Cardiac fibroblast (primary cell): ENCODE results near the gene POLR3B.
A peak's percentile ranks its signal among the peaks of the same experiment; 100 is the strongest.

Experiments
- DNase-seq, 2 donors: peaks; one replicate each; pipeline versions ENCODE4 v3.0.0 to v3.0.0-alpha.2; 2010; ENCODE audit warnings: low read depth in 2 of 2
- H3K4me3 ChIP-seq, 2 donors: replicated peaks in 1 of 2; 1 replicate in 1 of 2; 2 replicates in 1 of 2; pipeline ENCODE4 v1.5.1; 2011; ENCODE audit warnings: low read depth in 2 of 2, low read length in 2 of 2, mild to moderate bottlenecking in 2 of 2, moderate library complexity in 1 of 2
- TF ChIP-seq, protein P1 (sequence below): IDR thresholded peaks from one replicate; pipeline ENCODE4 v1.5.1; 2011; ENCODE audit warnings: low read depth, mild to moderate bottlenecking, low read length, inconsistent platforms

The POLR3B gene

DNA sequence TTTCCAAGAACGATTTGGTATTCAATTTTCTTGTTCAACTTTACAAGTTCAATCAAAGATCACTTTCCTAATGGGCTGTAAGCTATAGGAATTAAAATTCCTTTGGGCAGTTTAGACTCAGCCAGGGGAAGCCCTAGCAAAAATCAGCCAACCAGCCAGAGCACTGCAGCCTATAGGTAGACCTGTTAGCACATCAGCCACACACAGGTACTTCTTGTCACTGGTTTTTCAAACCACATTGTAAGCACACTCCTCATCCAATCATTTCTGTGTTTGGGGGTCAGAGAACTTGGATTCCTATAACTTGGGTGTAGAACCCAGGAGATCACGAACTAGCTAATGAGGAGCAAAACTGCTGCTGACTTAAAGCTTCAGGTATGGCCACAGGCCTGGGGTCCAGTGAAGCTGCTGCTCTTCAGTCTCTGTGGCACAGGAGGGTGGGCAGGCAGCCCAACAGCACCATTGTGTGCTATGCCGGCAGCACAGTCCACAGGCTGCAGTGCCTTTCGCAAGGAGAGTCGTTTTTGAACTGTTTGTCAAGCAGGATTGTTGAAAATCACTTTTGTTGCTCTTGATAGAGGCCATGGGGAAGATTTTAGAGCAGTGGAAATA lies 137.9 kb downstream of the POLR3B start:
- no peak for DNase-seq
- TF ChIP-seq, protein P1, sequence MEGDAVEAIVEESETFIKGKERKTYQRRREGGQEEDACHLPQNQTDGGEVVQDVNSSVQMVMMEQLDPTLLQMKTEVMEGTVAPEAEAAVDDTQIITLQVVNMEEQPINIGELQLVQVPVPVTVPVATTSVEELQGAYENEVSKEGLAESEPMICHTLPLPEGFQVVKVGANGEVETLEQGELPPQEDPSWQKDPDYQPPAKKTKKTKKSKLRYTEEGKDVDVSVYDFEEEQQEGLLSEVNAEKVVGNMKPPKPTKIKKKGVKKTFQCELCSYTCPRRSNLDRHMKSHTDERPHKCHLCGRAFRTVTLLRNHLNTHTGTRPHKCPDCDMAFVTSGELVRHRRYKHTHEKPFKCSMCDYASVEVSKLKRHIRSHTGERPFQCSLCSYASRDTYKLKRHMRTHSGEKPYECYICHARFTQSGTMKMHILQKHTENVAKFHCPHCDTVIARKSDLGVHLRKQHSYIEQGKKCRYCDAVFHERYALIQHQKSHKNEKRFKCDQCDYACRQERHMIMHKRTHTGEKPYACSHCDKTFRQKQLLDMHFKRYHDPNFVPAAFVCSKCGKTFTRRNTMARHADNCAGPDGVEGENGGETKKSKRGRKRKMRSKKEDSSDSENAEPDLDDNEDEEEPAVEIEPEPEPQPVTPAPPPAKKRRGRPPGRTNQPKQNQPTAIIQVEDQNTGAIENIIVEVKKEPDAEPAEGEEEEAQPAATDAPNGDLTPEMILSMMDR = no peak
- no peak overlapping the region for H3K4me3 ChIP-seq

- peak; percentile 27 to 77 for DNase-seq
- TF ChIP-seq, protein P1 = no peak
- H3K4me3 ChIP-seq = no peak overlapping the region
Observed at GRCh38 chr12:106498056-106498455, 140.5 kb downstream of the POLR3B start.

- no peak overlapping the region for H3K4me3 ChIP-seq
- DNase-seq = no peak
- TF ChIP-seq, protein P1 = no peak
Observed at GRCh38 chr12:106499628-106500027, 142.1 kb downstream of the POLR3B start.

DNA sequence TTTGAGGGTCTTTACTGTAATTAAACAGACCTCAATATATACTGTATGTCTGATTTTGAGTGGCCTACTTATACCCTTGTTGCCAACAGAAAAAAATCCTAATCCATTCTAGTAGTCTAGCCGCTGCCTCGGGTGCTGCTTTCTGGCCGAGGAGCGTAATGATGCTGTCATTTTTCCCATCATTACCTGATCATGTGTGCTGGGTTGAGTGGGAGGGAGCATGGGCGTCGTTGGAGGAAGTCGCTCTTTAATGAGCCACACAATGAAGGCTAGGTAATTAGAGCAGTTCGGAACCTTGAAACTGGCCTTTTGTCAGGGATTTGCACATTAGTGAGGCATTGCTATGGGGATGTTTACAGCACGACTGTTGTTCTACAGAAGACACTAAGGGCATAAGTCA lies 149.1 kb downstream of the POLR3B start:
- TF ChIP-seq, protein P1 = no peak
- H3K4me3 ChIP-seq = no peak overlapping the region

DNA sequence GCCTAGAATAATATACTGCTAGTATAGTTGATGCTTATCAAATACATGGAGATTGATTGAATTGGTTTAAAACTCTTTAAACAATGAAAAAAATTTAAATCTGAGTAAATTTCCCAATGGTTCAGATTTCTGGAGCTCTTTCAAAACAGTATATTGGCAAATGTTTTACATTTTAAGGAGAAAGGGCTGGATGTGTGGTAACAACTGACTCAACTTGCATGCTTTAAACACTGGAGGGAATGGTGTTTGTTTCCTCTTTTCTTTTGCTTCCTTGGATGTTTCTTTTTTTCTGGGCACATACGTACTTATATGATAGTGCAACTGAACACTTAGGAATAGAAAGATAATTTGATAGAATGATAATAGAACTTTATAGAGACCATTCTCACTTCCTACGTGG lies 151.4 kb downstream of the POLR3B start:
- TF ChIP-seq, protein P1 = no peak
- no peak for DNase-seq

More for the DNA sequence above, 149.1 kb downstream of the POLR3B start:
- DNase-seq = no peak

DNA sequence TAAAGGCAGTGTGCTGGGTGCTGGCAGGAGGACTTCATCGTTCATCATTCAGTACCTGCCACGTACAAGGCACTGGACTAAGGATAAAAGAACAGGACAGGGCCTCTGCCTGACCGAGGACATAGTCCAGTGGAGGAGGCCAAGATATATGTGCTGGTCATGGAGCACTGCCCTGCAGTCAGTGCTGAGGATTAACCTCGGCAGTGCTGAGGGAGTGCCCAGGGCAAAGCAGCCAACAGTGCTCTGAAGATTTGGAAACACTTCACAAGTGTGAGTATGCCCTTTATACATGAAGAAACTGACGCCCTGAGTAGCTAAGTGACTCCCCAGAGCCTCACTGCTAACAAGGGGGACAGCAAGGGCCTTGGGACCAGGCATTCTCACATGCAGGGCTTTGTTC lies 153.8 kb downstream of the POLR3B start:
- DNase-seq = no peak
- TF ChIP-seq, protein P1 = no peak
- no peak overlapping the region for H3K4me3 ChIP-seq

More for the DNA sequence above, 151.4 kb downstream of the POLR3B start:
- no peak overlapping the region for H3K4me3 ChIP-seq

DNA sequence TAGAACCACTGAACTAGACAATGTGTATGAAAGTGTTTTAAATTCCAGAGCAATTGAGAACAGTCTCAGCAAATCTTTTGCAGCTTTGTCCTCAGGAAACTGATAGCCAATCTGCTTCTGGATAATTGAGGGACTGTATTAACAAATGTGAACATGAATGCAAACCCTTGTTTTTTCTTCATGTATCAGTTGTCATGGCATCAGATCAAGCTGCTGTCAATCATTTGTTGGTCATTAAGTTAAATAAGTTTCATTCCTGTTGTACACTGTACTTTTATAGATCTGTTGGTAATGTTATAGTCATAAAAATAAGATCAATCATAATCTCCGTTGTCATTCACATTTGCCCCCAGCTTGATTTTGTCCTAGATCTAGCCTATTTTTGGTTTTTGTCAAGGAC lies 159.8 kb downstream of the POLR3B start:
- TF ChIP-seq, protein P1 = no peak
- no peak for DNase-seq
- no peak overlapping the region for H3K4me3 ChIP-seq
